ENCODE measurements around the gene KRTAP25-1. TPM values are rescaled to one million over a fixed set of nuclear protein-coding genes. Genes with fewer than 3 reads are reported as not detected.

The KRTAP25-1 gene
- polyA plus RNA-seq, 3 donors, result not detected

- H3K79me2 ChIP-seq (ENCODE audit: insufficient read depth, low read length), result no peaks in the 10 kb centered on the region
- no peaks in the 10 kb centered on the region for H3K4me1 Mint-ChIP-seq
- intact Hi-C loops (cut with micrococcal nuclease), result no loop called here
- no peak for DNase-seq
- H3K4me3 ChIP-seq (replicated peaks in 1 of 3; ENCODE audit: low read depth in 2 of 3, low read length in 3 of 3), result no peak overlapping the region
- TF ChIP-seq, protein P1, sequence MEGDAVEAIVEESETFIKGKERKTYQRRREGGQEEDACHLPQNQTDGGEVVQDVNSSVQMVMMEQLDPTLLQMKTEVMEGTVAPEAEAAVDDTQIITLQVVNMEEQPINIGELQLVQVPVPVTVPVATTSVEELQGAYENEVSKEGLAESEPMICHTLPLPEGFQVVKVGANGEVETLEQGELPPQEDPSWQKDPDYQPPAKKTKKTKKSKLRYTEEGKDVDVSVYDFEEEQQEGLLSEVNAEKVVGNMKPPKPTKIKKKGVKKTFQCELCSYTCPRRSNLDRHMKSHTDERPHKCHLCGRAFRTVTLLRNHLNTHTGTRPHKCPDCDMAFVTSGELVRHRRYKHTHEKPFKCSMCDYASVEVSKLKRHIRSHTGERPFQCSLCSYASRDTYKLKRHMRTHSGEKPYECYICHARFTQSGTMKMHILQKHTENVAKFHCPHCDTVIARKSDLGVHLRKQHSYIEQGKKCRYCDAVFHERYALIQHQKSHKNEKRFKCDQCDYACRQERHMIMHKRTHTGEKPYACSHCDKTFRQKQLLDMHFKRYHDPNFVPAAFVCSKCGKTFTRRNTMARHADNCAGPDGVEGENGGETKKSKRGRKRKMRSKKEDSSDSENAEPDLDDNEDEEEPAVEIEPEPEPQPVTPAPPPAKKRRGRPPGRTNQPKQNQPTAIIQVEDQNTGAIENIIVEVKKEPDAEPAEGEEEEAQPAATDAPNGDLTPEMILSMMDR (IDR thresholded peaks at IDR 0.05), result no peak
- H3K4me3 Mint-ChIP-seq, result no peak overlapping the region
- no peak overlapping the region for H2AFZ ChIP-seq (ENCODE audit: insufficient read depth, low read depth, low read length, poor library complexity, severe bottlenecking)
- no peaks in the 10 kb centered on the region for H3K27me3 ChIP-seq (ENCODE audit: control insufficient read depth in 2 of 2, insufficient read depth in 2 of 2, low read length in 2 of 2)
- H3K27ac ChIP-seq (ENCODE audit: low read depth in 1 of 2, low read length in 2 of 2), result no peak overlapping the region
- H3K27me3 Mint-ChIP-seq (ENCODE audit: low read depth in 3 of 3), result no peaks in the 10 kb centered on the region
- H3K9me3 Mint-ChIP-seq, result peaks cover 0 to 7% (median 2%) of the 10 kb centered on the region in 7 donors
- peaks cover 0 to 3% of the 10 kb centered on the region in 2 donors for H3K9me3 ChIP-seq (replicated peaks in 1 of 2; ENCODE audit: control insufficient read depth in 1 of 2, insufficient read depth in 1 of 2, low read length in 2 of 2)
- H3K4me2 ChIP-seq (replicated peaks; ENCODE audit: extremely low read depth, low read length, poor library complexity, severe bottlenecking), result no peak overlapping the region
- H3K36me3 ChIP-seq (replicated peaks in 1 of 2; ENCODE audit: control insufficient read depth in 1 of 2, insufficient read depth in 2 of 2, low read length in 2 of 2), result no peaks in the 10 kb centered on the region
- H3K36me3 Mint-ChIP-seq, result no peaks in the 10 kb centered on the region
- H3K27ac Mint-ChIP-seq, result no peak overlapping the region
- H4K20me1 ChIP-seq (ENCODE audit: insufficient read depth, low read length), result no peaks in the 10 kb centered on the region
- no peak overlapping the region for H3K9ac ChIP-seq (ENCODE audit: insufficient read depth, low read length, poor library complexity, severe bottlenecking)
- no peaks in the 10 kb centered on the region for H3K4me1 ChIP-seq (ENCODE audit: control insufficient read depth in 1 of 2, insufficient read depth in 2 of 2, low read length in 2 of 2)
These were observed 37.1 kb upstream of the KRTAP25-1 start for GRCh38 chr21:30326390-30326789.

DNA sequence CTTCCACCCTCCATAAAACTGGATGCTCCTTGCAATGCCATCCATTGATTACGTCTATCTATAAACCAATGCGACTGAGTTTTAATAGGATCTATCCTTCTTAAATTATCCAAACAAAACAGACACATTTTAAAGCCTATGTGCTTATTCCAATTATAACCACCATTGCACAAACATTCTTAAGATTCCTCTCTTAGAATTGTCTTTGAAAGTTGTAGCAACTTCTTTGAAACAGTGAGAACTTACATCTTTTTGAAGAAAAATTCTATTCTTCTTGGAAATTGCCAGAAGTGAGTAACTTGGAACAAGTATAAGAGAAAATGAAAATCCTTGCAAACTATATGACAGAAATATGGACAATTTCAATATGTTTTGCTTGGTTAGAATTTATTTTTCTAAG lies 30.9 kb upstream of the KRTAP25-1 start, which contains the start of gene KRTAP26-1:
Gene KRTAP26-1, minus strand, starts transcription at position 101 of the 400 bp plus-strand sequence. CDS start 280 bp downstream, outside the sequence.
- intact Hi-C loops (cut with micrococcal nuclease), result no loop called here
- no peak within 1 kb of the TSS for H3K27ac Mint-ChIP-seq
- DNase-seq, result no peak
- peaks cover 0 to 1% (median 0%) of the 10 kb centered on the region in 3 donors for H3K27me3 Mint-ChIP-seq (ENCODE audit: low read depth in 3 of 3)
- Histone ChIP-seq H3K27me3 (ENCODE audit: control insufficient read depth in 2 of 2, insufficient read depth in 2 of 2, low read length in 2 of 2) (no peaks in the 10 kb centered on the region), H3K4me2 (replicated peaks; ENCODE audit: extremely low read depth, low read length, poor library complexity, severe bottlenecking) (no peak within 1 kb of the TSS), H3K36me3 (replicated peaks in 1 of 2; ENCODE audit: control insufficient read depth in 1 of 2, insufficient read depth in 2 of 2, low read length in 2 of 2) (no peaks in the 10 kb centered on the region), H3K4me1 (ENCODE audit: control insufficient read depth in 1 of 2, insufficient read depth in 2 of 2, low read length in 2 of 2) (no peaks in the 10 kb centered on the region), H3K79me2 (ENCODE audit: insufficient read depth, low read length) (no peaks in the 10 kb centered on the region), H3K9ac (ENCODE audit: insufficient read depth, low read length, poor library complexity, severe bottlenecking) (no peak within 1 kb of the TSS), H4K20me1 (ENCODE audit: insufficient read depth, low read length) (no peaks in the 10 kb centered on the region), H3K9me3 (replicated peaks in 1 of 2; ENCODE audit: control insufficient read depth in 1 of 2, insufficient read depth in 1 of 2, low read length in 2 of 2) (peaks cover 3 to 4% of the 10 kb centered on the region in 2 donors), H2AFZ (ENCODE audit: insufficient read depth, low read depth, low read length, poor library complexity, severe bottlenecking) (no peak within 1 kb of the TSS), H3K4me3 (replicated peaks in 1 of 3; ENCODE audit: low read depth in 2 of 3, low read length in 3 of 3) (no peak within 1 kb of the TSS), H3K27ac (ENCODE audit: low read depth in 1 of 2, low read length in 2 of 2) (no peak within 1 kb of the TSS)
- no peaks in the 10 kb centered on the region for H3K36me3 Mint-ChIP-seq
- no peaks in the 10 kb centered on the region for H3K4me1 Mint-ChIP-seq
- TF ChIP-seq, protein P1 (IDR thresholded peaks at IDR 0.05), result no peak
- WGBS (ENCODE audit: insufficient coverage), result 100% methylated on average over 2 of the region's 2 CpGs
- peaks cover 0 to 7% (median 4%) of the 10 kb centered on the region in 7 donors for H3K9me3 Mint-ChIP-seq
- H3K4me3 Mint-ChIP-seq, result no peak within 1 kb of the TSS

Data from CD14-positive monocyte (primary cell).